Astrocyte (in vitro differentiated cells and primary cell): ENCODE data around the gene ZMYND8. TPM values are rescaled to one million over a fixed set of nuclear protein-coding genes. Genes with fewer than 3 reads are reported as not detected.

Source experiments
- DNase-seq: peaks from one replicate; pipeline ENCODE4 v3.0.0-alpha.2; 2010; ENCODE audit warnings: low read depth
- FAIRE-seq: peaks from 2 replicates; lab custom pipeline; 2011; peaks lifted over from hg19 to GRCh38; lab: Jason Lieb, UNC
- H2AFZ ChIP-seq: 2 replicates; pipeline ENCODE4 v1.6.0; 2012; ENCODE audit warnings: low read depth, low read length, inconsistent platforms
- H3K27ac ChIP-seq: 2 replicates; pipeline ENCODE4 v1.5.1; 2011; ENCODE audit warnings: low read depth, low read length, inconsistent platforms
- H3K27me3 ChIP-seq: 2 replicates; pipeline ENCODE4 v1.6.0; 2011; ENCODE audit warnings: low read length, inconsistent platforms; ENCODE audit not compliant: insufficient read depth
- H3K36me3 ChIP-seq: 2 replicates; pipeline ENCODE4 v1.5.1; 2011; ENCODE audit warnings: low read length, inconsistent platforms; ENCODE audit not compliant: insufficient read depth
- H3K4me1 ChIP-seq: 2 replicates; pipeline ENCODE4 v1.5.1; 2011; ENCODE audit warnings: low read length, inconsistent platforms; ENCODE audit not compliant: insufficient read depth
- H3K4me2 ChIP-seq: 2 replicates; pipeline ENCODE4 v1.6.0; 2012; ENCODE audit warnings: low read length, inconsistent platforms
- H3K4me3 ChIP-seq: 2 replicates; pipeline ENCODE4 v1.5.1; 2011; ENCODE audit warnings: low read depth, mild to moderate bottlenecking, low read length, inconsistent platforms; ENCODE audit not compliant: insufficient read depth
- H3K79me2 ChIP-seq: 2 replicates; pipeline ENCODE4 v1.6.0; 2012; ENCODE audit warnings: mild to moderate bottlenecking, low read length, inconsistent platforms; ENCODE audit not compliant: insufficient read depth
- H3K9ac ChIP-seq: 2 replicates; pipeline ENCODE4 v1.6.0; 2012; ENCODE audit warnings: mild to moderate bottlenecking, low read length, inconsistent platforms
- H3K9me3 ChIP-seq: 2 replicates; pipeline ENCODE4 v1.5.1; 2012; ENCODE audit warnings: low read depth, mild to moderate bottlenecking, low read length, inconsistent platforms; ENCODE audit not compliant: insufficient read depth
- H4K20me1 ChIP-seq: 2 replicates; pipeline ENCODE4 v1.6.0; 2012; ENCODE audit warnings: low read length, inconsistent platforms; ENCODE audit not compliant: insufficient read depth
- H3K27ac Mint-ChIP-seq: one replicate; pipeline ENCODE4 v1.8.0; 2021; ENCODE audit warnings: mild to moderate bottlenecking, mixed read lengths; ENCODE audit not compliant: unreplicated experiment
- H3K27me3 Mint-ChIP-seq: one replicate; pipeline ENCODE4 v1.8.0; 2021; ENCODE audit warnings: low read depth, mixed read lengths; ENCODE audit not compliant: unreplicated experiment
- H3K36me3 Mint-ChIP-seq: one replicate; pipeline ENCODE4 v1.8.0; 2021; ENCODE audit warnings: low read depth, mixed read lengths; ENCODE audit not compliant: unreplicated experiment
- H3K4me1 Mint-ChIP-seq: one replicate; pipeline ENCODE4 v1.8.0; 2021; ENCODE audit warnings: low read depth, mixed read lengths; ENCODE audit not compliant: unreplicated experiment
- H3K4me3 Mint-ChIP-seq: one replicate; pipeline ENCODE4 v1.8.0; 2021; ENCODE audit warnings: mild to moderate bottlenecking, moderate library complexity, mixed read lengths; ENCODE audit not compliant: unreplicated experiment
- H3K9me3 Mint-ChIP-seq: one replicate; pipeline ENCODE4 v1.8.0; 2021; ENCODE audit warnings: mild to moderate bottlenecking, mixed read lengths; ENCODE audit not compliant: unreplicated experiment
- EZH2 ChIP-seq: IDR thresholded peaks from 2 replicates; pipeline ENCODE4 v1.6.1; 2012; ENCODE audit warnings: mild to moderate bottlenecking, low read length, inconsistent platforms; ENCODE audit not compliant: insufficient read depth
- total RNA-seq: library from RNA; stranded (reverse); gene quantifications from 2 replicates; pipeline ENCODE4 v1.2.1, GENCODE V29; 2021
- TF ChIP-seq, protein P1 (sequence below): IDR thresholded peaks from 2 replicates; pipeline ENCODE4 v1.5.1; 2011; ENCODE audit warnings: low read depth, mild to moderate bottlenecking, inconsistent platforms, low read length, moderate library complexity; ENCODE audit not compliant: insufficient read depth

Gene ZMYND8
- total RNA-seq, 1 donor from 2014 or later, result 45.8 TPM

- Histone ChIP-seq H3K9me3 (no peaks in the 10 kb centered on the region), H3K4me1 (peaks cover 15% of the 10 kb centered on the region), H4K20me1 (no peaks in the 10 kb centered on the region), H3K4me2 (peak overlapping the region; percentile 62), H3K9ac (peak overlapping the region; percentile 63), H3K4me3 (peak overlapping the region; percentile 7), H3K27ac (peak overlapping the region; percentile 87), H2AFZ (peak overlapping the region; percentile 28), H3K36me3 (no peaks in the 10 kb centered on the region), H3K79me2 (no peaks in the 10 kb centered on the region), H3K27me3 (no peaks in the 10 kb centered on the region)
- no peak for TF ChIP-seq EZH2
- no peak overlapping the region for H3K4me3 Mint-ChIP-seq
- peaks cover 5% of the 10 kb centered on the region for H3K9me3 Mint-ChIP-seq
- no peaks in the 10 kb centered on the region for H3K36me3 Mint-ChIP-seq
- H3K4me1 Mint-ChIP-seq, result no peaks in the 10 kb centered on the region
- DNase-seq, result no peak
- FAIRE-seq, result no peak
- no peak overlapping the region for H3K27ac Mint-ChIP-seq
- no peaks in the 10 kb centered on the region for H3K27me3 Mint-ChIP-seq
Observed at GRCh38 chr20:47392721-47393073, 36.2 kb upstream of the ZMYND8 start.

GRCh38 chr20:47392015-47392720 is 35.7 kb upstream of the ZMYND8 start:
- no peaks in the 10 kb centered on the region for H3K36me3 Mint-ChIP-seq
- H3K4me1 Mint-ChIP-seq, result no peaks in the 10 kb centered on the region
- Histone ChIP-seq H2AFZ (peak overlapping the region; percentile 28), H4K20me1 (no peaks in the 10 kb centered on the region), H3K9me3 (no peaks in the 10 kb centered on the region), H3K79me2 (no peaks in the 10 kb centered on the region), H3K27me3 (no peaks in the 10 kb centered on the region), H3K4me3 (peak overlapping the region; percentile 7), H3K27ac (peak overlapping the region; percentile 87), H3K36me3 (no peaks in the 10 kb centered on the region), H3K9ac (peak overlapping the region; percentile 63), H3K4me2 (peak overlapping the region; percentile 62), H3K4me1 (peaks cover 15% of the 10 kb centered on the region)
- TF ChIP-seq, protein P1, sequence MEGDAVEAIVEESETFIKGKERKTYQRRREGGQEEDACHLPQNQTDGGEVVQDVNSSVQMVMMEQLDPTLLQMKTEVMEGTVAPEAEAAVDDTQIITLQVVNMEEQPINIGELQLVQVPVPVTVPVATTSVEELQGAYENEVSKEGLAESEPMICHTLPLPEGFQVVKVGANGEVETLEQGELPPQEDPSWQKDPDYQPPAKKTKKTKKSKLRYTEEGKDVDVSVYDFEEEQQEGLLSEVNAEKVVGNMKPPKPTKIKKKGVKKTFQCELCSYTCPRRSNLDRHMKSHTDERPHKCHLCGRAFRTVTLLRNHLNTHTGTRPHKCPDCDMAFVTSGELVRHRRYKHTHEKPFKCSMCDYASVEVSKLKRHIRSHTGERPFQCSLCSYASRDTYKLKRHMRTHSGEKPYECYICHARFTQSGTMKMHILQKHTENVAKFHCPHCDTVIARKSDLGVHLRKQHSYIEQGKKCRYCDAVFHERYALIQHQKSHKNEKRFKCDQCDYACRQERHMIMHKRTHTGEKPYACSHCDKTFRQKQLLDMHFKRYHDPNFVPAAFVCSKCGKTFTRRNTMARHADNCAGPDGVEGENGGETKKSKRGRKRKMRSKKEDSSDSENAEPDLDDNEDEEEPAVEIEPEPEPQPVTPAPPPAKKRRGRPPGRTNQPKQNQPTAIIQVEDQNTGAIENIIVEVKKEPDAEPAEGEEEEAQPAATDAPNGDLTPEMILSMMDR, result no peak
- H3K4me3 Mint-ChIP-seq, result no peak overlapping the region
- no peak for FAIRE-seq
- H3K27me3 Mint-ChIP-seq, result no peaks in the 10 kb centered on the region
- peak; percentile 88 for DNase-seq
- H3K9me3 Mint-ChIP-seq, result peaks cover 5% of the 10 kb centered on the region
- peak overlapping the region; percentile 5 for H3K27ac Mint-ChIP-seq

GRCh38 chr20:47391276-47392010 is 34.9 kb upstream of the ZMYND8 start:
- no peak for FAIRE-seq
- Histone ChIP-seq H3K27ac (peak overlapping the region; percentile 87), H2AFZ (peak overlapping the region; percentile 28)

More at GRCh38 chr20:47391276-47392010, 34.9 kb upstream of the ZMYND8 start:
- Mint-ChIP-seq H3K27me3 (no peaks in the 10 kb centered on the region), H3K4me3 (no peak overlapping the region), H3K4me1 (no peaks in the 10 kb centered on the region), H3K9me3 (peaks cover 5% of the 10 kb centered on the region), H3K27ac (peak overlapping the region; percentile 5), H3K36me3 (no peaks in the 10 kb centered on the region)
- no peak overlapping the region for H3K4me3 ChIP-seq
- TF ChIP-seq, protein P1, result no peak
- TF ChIP-seq EZH2, result no peak
- no peak overlapping the region for H3K9ac ChIP-seq
- no peaks in the 10 kb centered on the region for H3K79me2 ChIP-seq
- no peaks in the 10 kb centered on the region for H3K36me3 ChIP-seq
- H3K27me3 ChIP-seq, result no peaks in the 10 kb centered on the region
- H4K20me1 ChIP-seq, result no peaks in the 10 kb centered on the region
- H3K4me2 ChIP-seq, result peak overlapping the region; percentile 62
- DNase-seq, result no peak
- H3K9me3 ChIP-seq, result no peaks in the 10 kb centered on the region
- H3K4me1 ChIP-seq, result peaks cover 15% of the 10 kb centered on the region
